SKM-1 treated with dmso at 0.1 percent for 144 hours (cell line): Measurements from ENCODE around the gene ARSG.

Experiments
- DNase-seq: peaks from one replicate; lab custom pipeline; 2025; ENCODE audit not compliant: unreplicated experiment; lab: John Stamatoyannopoulos, UW

ARSG gene

GRCh38 chr17:68462381-68463210, 171.3 kb downstream of the ARSG start:
- DNase-seq: peak; percentile 74

GRCh38 chr17:68463211-68464019, 172.1 kb downstream of the ARSG start:
- no peak for DNase-seq

- DNase-seq: no peak
These were observed 177.0 kb downstream of the ARSG start for GRCh38 chr17:68468334-68468733.

GRCh38 chr17:68468788-68469187, 177.5 kb downstream of the ARSG start:
- DNase-seq: no peak
